ENCODE measurements around the gene TP53I3. TPM values are rescaled to one million over a fixed set of nuclear protein-coding genes. Genes with fewer than 3 reads are reported as not detected.
A peak's percentile ranks its signal among the peaks of the same experiment; 100 is the strongest.

Gene TP53I3
- total RNA-seq, 4 donors from 2014 or later: 5.0 to 17.9 (median 8.5) TPM

- intact Hi-C loops (cut with DNase I; ENCODE audit: low total_unique reads): no loop called here
- WGBS, 2 donors: 1% methylated on average over 56 to 62 of the region's 64 CpGs
- peak; percentile 99 to 100 for DNase-seq (ENCODE audit: low spot score in 2 of 2)
- peak within 1 kb of the TSS; percentile 62 for H3K4me3 ChIP-seq (ENCODE audit: low read depth, poor library complexity, severe bottlenecking)
- TF ChIP-seq CTCF (IDR thresholded peaks at IDR 0.05) (no peak), POLR2A (IDR thresholded peaks at IDR 0.05) (peak in 1 of 2 donors; percentile 37)
These were observed 8.5 kb downstream of the TP53I3 start, which contains the start of gene SF3B6 for GRCh38 chr2:24075915-24076848. TSS of gene SF3B6 (minus strand) at chr2:24076326. CDS start at chr2:24076229, 97 bp downstream.

DNA sequence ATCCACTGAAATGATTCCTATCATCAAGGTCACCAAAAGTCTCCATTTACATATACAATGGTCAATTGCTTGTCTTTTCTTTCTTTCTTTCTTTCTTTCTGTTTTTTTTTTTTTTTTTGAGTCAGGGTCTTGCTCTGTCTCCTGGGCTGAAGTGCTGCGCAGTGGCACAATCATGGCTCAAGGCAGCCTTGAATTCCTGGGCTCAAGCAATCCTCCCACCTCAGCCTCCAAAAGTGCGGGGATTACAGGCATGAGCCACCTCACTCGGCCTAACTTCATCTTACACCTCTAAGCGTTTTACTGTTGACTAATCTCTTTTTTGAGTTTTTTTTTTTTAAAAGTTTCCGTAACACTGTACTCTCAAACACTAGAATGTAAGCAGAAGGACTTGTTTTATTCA lies 9.4 kb downstream of the TP53I3 start:
- intact Hi-C loops (cut with DNase I; ENCODE audit: low total_unique reads): no loop called here
- H3K4me3 ChIP-seq (ENCODE audit: low read depth, poor library complexity, severe bottlenecking): no peak overlapping the region
- TF ChIP-seq CTCF (IDR thresholded peaks at IDR 0.05) (no peak), POLR2A (IDR thresholded peaks at IDR 0.05) (no peak)
- no peak for DNase-seq (ENCODE audit: low spot score in 2 of 2)
- WGBS, 2 donors: 49 to 50% methylated on average over 5 of the region's 5 CpGs

DNA sequence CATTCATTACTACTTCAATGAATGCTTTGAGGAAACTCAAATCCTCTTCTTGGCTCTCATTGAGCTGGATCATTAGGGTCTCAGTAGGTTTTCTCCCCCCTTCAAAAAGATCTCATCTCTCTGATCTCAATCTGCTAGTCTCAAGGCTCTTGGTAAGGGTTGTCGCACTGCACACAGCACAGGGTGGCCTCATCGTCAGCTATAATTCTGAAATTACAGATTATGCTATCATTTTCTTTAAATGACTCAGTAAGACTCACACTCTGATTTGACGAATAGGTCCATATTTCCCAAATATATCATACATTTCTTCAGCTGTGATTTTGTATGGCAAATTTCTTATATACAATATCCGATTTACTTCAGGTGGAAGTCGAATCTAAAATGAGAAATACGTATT lies 10.8 kb downstream of the TP53I3 start:
- 88 to 91% methylated on average over 6 of the region's 6 CpGs for WGBS, 2 donors
- intact Hi-C loops (cut with DNase I; ENCODE audit: low total_unique reads): no loop called here
- no peak overlapping the region for H3K4me3 ChIP-seq (ENCODE audit: low read depth, poor library complexity, severe bottlenecking)
- no peak for TF ChIP-seq CTCF (IDR thresholded peaks at IDR 0.05)
- TF ChIP-seq POLR2A (IDR thresholded peaks at IDR 0.05): no peak
- no peak for DNase-seq (ENCODE audit: low spot score in 2 of 2)

- DNase-seq (ENCODE audit: low spot score in 2 of 2): no peak
- intact Hi-C loops (cut with DNase I; ENCODE audit: low total_unique reads): no loop called here
- no peak overlapping the region for H3K4me3 ChIP-seq (ENCODE audit: low read depth, poor library complexity, severe bottlenecking)
- WGBS, 2 donors: 86 to 95% methylated on average over 4 of the region's 4 CpGs
- no peak for TF ChIP-seq CTCF (IDR thresholded peaks at IDR 0.05)
- no peak for TF ChIP-seq POLR2A (IDR thresholded peaks at IDR 0.05)
These were observed 12.4 kb downstream of the TP53I3 start for GRCh38 chr2:24072259-24072658.

DNA sequence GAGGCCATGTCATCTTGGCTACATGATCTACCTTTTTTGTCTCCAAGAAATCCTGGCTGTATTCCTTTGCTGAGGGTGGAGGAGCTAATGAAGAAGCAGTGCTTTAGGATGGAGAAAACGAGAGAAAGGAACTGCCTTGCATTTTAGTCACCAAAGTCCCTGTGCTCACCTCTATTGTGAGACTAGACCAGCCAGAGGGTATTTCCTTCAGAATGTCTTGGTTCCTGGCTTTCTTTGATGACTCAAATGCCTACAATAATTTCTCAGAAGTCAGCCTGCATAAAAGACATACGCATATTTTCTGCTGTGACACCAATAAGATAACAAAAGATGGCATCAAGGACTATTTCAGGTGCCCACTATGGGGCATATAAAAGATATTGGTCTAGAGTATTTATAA lies 19.3 kb downstream of the TP53I3 start:
- no peak overlapping the region for H3K4me3 ChIP-seq (ENCODE audit: low read depth, poor library complexity, severe bottlenecking)
- WGBS, 2 donors: 75 to 82% methylated on average over 2 of the region's 2 CpGs
- no peak for TF ChIP-seq CTCF (IDR thresholded peaks at IDR 0.05)
- TF ChIP-seq POLR2A (IDR thresholded peaks at IDR 0.05): no peak
- DNase-seq (ENCODE audit: low spot score in 2 of 2): no peak
- intact Hi-C loops (cut with DNase I; ENCODE audit: low total_unique reads): no loop called here
